Activated CD4-positive, alpha-beta T cell treated with anti-CD3 and anti-CD28 coated beads for 36 hours (primary cell): ENCODE data around the gene GYPE. TPM values are rescaled to one million over a fixed set of nuclear protein-coding genes. Genes with fewer than 3 reads are reported as not detected.
"Not testable (repeated sequence)": the region's sequence is repeated elsewhere in the genome, so short reads cannot be mapped to it uniquely, and the experiment has no call there.

ENCODE experiments used
- ATAC-seq: fragments of 200-7000 bp; cut with Tn5 transposase; one replicate; pipeline ENCODE4 v1.10.0; 2021; ENCODE audit warnings: mild to moderate bottlenecking, moderate library complexity
- CTCF ChIA-PET: fragments of 350-600 bp; sonication (Branson Sonifier 250); formaldehyde crosslinking; loops from one replicate; lab custom pipeline; 2021; ENCODE audit warnings: antibody characterized with exemption; lab: Charles Lee
- POLR2A ChIA-PET: fragments of 350-600 bp; sonication (Branson Sonifier 250); formaldehyde crosslinking; loops from one replicate; lab custom pipeline; 2021; ENCODE audit warnings: antibody characterized with exemption, inconsistent platforms; lab: Charles Lee
- DNase-seq: peaks from one replicate; pipeline ENCODE4 v3.0.0-alpha.2; 2020
- H3K27ac Mint-ChIP-seq: one replicate; pipeline ENCODE4 v1.8.0; 2021; ENCODE audit warnings: mixed read lengths
- H3K27me3 Mint-ChIP-seq: one replicate; pipeline ENCODE4 v1.8.0; 2021; ENCODE audit warnings: mixed read lengths
- H3K36me3 Mint-ChIP-seq: one replicate; pipeline ENCODE4 v1.8.0; 2021; ENCODE audit warnings: low read depth, mixed read lengths
- H3K4me1 Mint-ChIP-seq: one replicate; pipeline ENCODE4 v1.8.0; 2021; ENCODE audit warnings: mixed read lengths
- H3K4me3 Mint-ChIP-seq: one replicate; pipeline ENCODE4 v1.8.0; 2021; ENCODE audit warnings: mild to moderate bottlenecking, moderate library complexity, mixed read lengths
- H3K9me3 Mint-ChIP-seq: one replicate; pipeline ENCODE4 v1.8.0; 2021; ENCODE audit warnings: low read depth, mixed read lengths
- intact Hi-C, 2 experiments: fragments of 100-400 bp; cut with DNase I in 1 of 2; cut with micrococcal nuclease in 1 of 2; formaldehyde crosslinking; loops; one replicate each; pipeline versions ENCODE4 v1.14.2 to v1.15.1; 2022 to 2024; cut with DNase I, micrococcal nuclease
- total RNA-seq, 2 experiments: library from RNA; stranded (reverse); gene quantifications; one replicate each; pipeline ENCODE4 v1.2.3, GENCODE V29; 2021

GYPE gene
- total RNA-seq = under 1 TPM in 1 of 2 experiments, not detected in 1; 0.16 TPM

- ATAC-seq, H3K27me3 Mint-ChIP-seq, H3K36me3 Mint-ChIP-seq, POLR2A ChIA-PET, H3K27ac Mint-ChIP-seq, H3K4me3 Mint-ChIP-seq, DNase-seq, H3K4me1 Mint-ChIP-seq, H3K9me3 Mint-ChIP-seq, CTCF ChIA-PET: not testable (repeated sequence)
- intact Hi-C loops = loop anchor here (5.0 kb wide), 1 partner anchor 133 kb away; no protein-coding TSS in a partner anchor
Observed at GRCh38 chr4:143905440-143905839, at the start of gene GYPE. TSS of gene GYPE (minus strand) at chr4:143905559. CDS start at chr4:143905507, 52 bp downstream.

GRCh38 chr4:143951458-143951972 is 46.2 kb upstream of the GYPE start:
- CTCF ChIA-PET, DNase-seq, H3K4me3 Mint-ChIP-seq, H3K27ac Mint-ChIP-seq, H3K27me3 Mint-ChIP-seq, ATAC-seq, H3K4me1 Mint-ChIP-seq, POLR2A ChIA-PET, H3K36me3 Mint-ChIP-seq: not testable (repeated sequence)
- intact Hi-C loops = loop anchor here in 1 of 2 experiments (5.0 kb wide), 1 partner anchor 119 kb away; no protein-coding TSS in a partner anchor
- H3K9me3 Mint-ChIP-seq = peaks cover 16% of the 10 kb centered on the region

GRCh38 chr4:143950967-143951366 is 45.6 kb upstream of the GYPE start:
- H3K4me3 Mint-ChIP-seq, DNase-seq, ATAC-seq, CTCF ChIA-PET, H3K27me3 Mint-ChIP-seq, H3K36me3 Mint-ChIP-seq, H3K27ac Mint-ChIP-seq, H3K4me1 Mint-ChIP-seq, POLR2A ChIA-PET: not testable (repeated sequence)
- H3K9me3 Mint-ChIP-seq = peaks cover 16% of the 10 kb centered on the region
- intact Hi-C loops = loop anchor here in 1 of 2 experiments (5.0 kb wide), 1 partner anchor 119 kb away; no protein-coding TSS in a partner anchor

- H3K27me3 Mint-ChIP-seq, H3K4me1 Mint-ChIP-seq, POLR2A ChIA-PET, ATAC-seq, DNase-seq, CTCF ChIA-PET, H3K36me3 Mint-ChIP-seq, H3K4me3 Mint-ChIP-seq, H3K27ac Mint-ChIP-seq: not testable (repeated sequence)
- intact Hi-C loops = loop anchor here in 1 of 2 experiments (5.0 kb wide), 1 partner anchor 118 kb away; no protein-coding TSS in a partner anchor
- H3K9me3 Mint-ChIP-seq = peaks cover 16% of the 10 kb centered on the region
Observed at GRCh38 chr4:143950185-143950584, 44.8 kb upstream of the GYPE start.

GRCh38 chr4:143947493-143947892 is 42.1 kb upstream of the GYPE start:
- ATAC-seq, POLR2A ChIA-PET, intact Hi-C loops: not testable (repeated sequence)

GRCh38 chr4:143940708-143941107 is 35.3 kb upstream of the GYPE start:
- H3K9me3 Mint-ChIP-seq, H3K27ac Mint-ChIP-seq, intact Hi-C loops, H3K36me3 Mint-ChIP-seq, H3K27me3 Mint-ChIP-seq, POLR2A ChIA-PET, ATAC-seq, H3K4me1 Mint-ChIP-seq, DNase-seq, H3K4me3 Mint-ChIP-seq, CTCF ChIA-PET: not testable (repeated sequence)

More at GRCh38 chr4:143947493-143947892, 42.1 kb upstream of the GYPE start:
- CTCF ChIA-PET, DNase-seq, H3K27ac Mint-ChIP-seq, H3K4me1 Mint-ChIP-seq, H3K36me3 Mint-ChIP-seq, H3K4me3 Mint-ChIP-seq, H3K27me3 Mint-ChIP-seq: not testable (repeated sequence)
- H3K9me3 Mint-ChIP-seq = peaks cover 12% of the 10 kb centered on the region

GRCh38 chr4:143939528-143939927 is 34.2 kb upstream of the GYPE start:
- DNase-seq = no peak
- CTCF ChIA-PET = no interaction called here
- Mint-ChIP-seq H3K4me1 (no peaks in the 10 kb centered on the region), H3K9me3 (no peaks in the 10 kb centered on the region), H3K4me3 (no peak overlapping the region), H3K27ac (no peak overlapping the region), H3K36me3 (no peaks in the 10 kb centered on the region), H3K27me3 (no peaks in the 10 kb centered on the region)
- intact Hi-C loops = no loop called here
- POLR2A ChIA-PET = no interaction called here
- no peak for ATAC-seq

GRCh38 chr4:143938890-143939289 is 33.5 kb upstream of the GYPE start:
- DNase-seq, H3K27ac Mint-ChIP-seq, H3K4me1 Mint-ChIP-seq, H3K9me3 Mint-ChIP-seq, POLR2A ChIA-PET, CTCF ChIA-PET, H3K27me3 Mint-ChIP-seq, intact Hi-C loops, H3K36me3 Mint-ChIP-seq, H3K4me3 Mint-ChIP-seq, ATAC-seq: not testable (repeated sequence)

GRCh38 chr4:143921181-143921580 is 15.8 kb upstream of the GYPE start:
- Mint-ChIP-seq H3K4me1 (peaks cover 2% of the 10 kb centered on the region), H3K27ac (no peak overlapping the region), H3K36me3 (no peaks in the 10 kb centered on the region), H3K27me3 (no peaks in the 10 kb centered on the region), H3K9me3 (no peaks in the 10 kb centered on the region), H3K4me3 (no peak overlapping the region)
- CTCF ChIA-PET = no interaction called here
- POLR2A ChIA-PET = no interaction called here
- intact Hi-C loops = no loop called here
- DNase-seq (peak; percentile 5), ATAC-seq (no peak)

- H3K36me3 Mint-ChIP-seq, H3K27me3 Mint-ChIP-seq, POLR2A ChIA-PET, H3K27ac Mint-ChIP-seq, H3K4me3 Mint-ChIP-seq, H3K4me1 Mint-ChIP-seq, H3K9me3 Mint-ChIP-seq, ATAC-seq, CTCF ChIA-PET, DNase-seq, intact Hi-C loops: not testable (repeated sequence)
Observed at GRCh38 chr4:143916485-143916884, 11.1 kb upstream of the GYPE start.

- H3K27ac Mint-ChIP-seq, H3K36me3 Mint-ChIP-seq, POLR2A ChIA-PET, H3K9me3 Mint-ChIP-seq, intact Hi-C loops, ATAC-seq, CTCF ChIA-PET, H3K4me1 Mint-ChIP-seq, DNase-seq, H3K4me3 Mint-ChIP-seq: not testable (repeated sequence)
- H3K27me3 Mint-ChIP-seq = peaks cover 13% of the 10 kb centered on the region
Observed at GRCh38 chr4:143912478-143912877, 7.1 kb upstream of the GYPE start.

GRCh38 chr4:143911528-143912417 is 6.4 kb upstream of the GYPE start:
- DNase-seq = peak; percentile 28

More at GRCh38 chr4:143911528-143912417, 6.4 kb upstream of the GYPE start:
- ATAC-seq = peak; percentile 47
- peaks cover 13% of the 10 kb centered on the region for H3K27me3 Mint-ChIP-seq
- CTCF ChIA-PET, intact Hi-C loops, H3K27ac Mint-ChIP-seq, H3K9me3 Mint-ChIP-seq, H3K4me1 Mint-ChIP-seq, H3K36me3 Mint-ChIP-seq, POLR2A ChIA-PET: not testable (repeated sequence)
- H3K4me3 Mint-ChIP-seq = peak overlapping the region; percentile 63
